DND-41 (cell line): ENCODE data around the gene PNLIP.

ENCODE experiments used
- ATAC-seq: fragments of 200-7000 bp; cut with Tn5 transposase; 3 replicates; pipeline ENCODE4 v1.9.1; 2021; ENCODE audit warnings: low read depth; ENCODE audit not compliant: insufficient read depth
- DNase-seq: peaks from one replicate; pipeline ENCODE4 v3.0.0-alpha.2; 2020
- H2AFZ ChIP-seq: 2 replicates; pipeline ENCODE4 v1.6.0; 2012; ENCODE audit warnings: low read depth, low read length
- H3K27ac ChIP-seq: 2 replicates; pipeline ENCODE4 v1.5.1; 2012; ENCODE audit warnings: low read length, inconsistent platforms
- H3K27me3 ChIP-seq: fragments of 200-600 bp; sonication (generic); 2 replicates; pipeline ENCODE4 v1.6.0; 2012; ENCODE audit warnings: low read length, mild to moderate bottlenecking, inconsistent platforms; ENCODE audit not compliant: insufficient read depth, poor library complexity
- H3K36me3 ChIP-seq: 2 replicates; pipeline ENCODE4 v1.5.1; 2012; ENCODE audit warnings: low read length, inconsistent platforms; ENCODE audit not compliant: insufficient read depth
- H3K4me1 ChIP-seq: 2 replicates; pipeline ENCODE4 v1.5.1; 2012; ENCODE audit warnings: mild to moderate bottlenecking, low read length; ENCODE audit not compliant: insufficient read depth
- H3K4me2 ChIP-seq: 2 replicates; pipeline ENCODE4 v1.6.0; 2012; ENCODE audit warnings: mild to moderate bottlenecking, moderate library complexity, low read length, inconsistent platforms; ENCODE audit not compliant: insufficient read depth
- H3K4me3 ChIP-seq, 2 experiments: fragments of 200-600 bp in 1 of 2; shearing (Covaris generic) in 1 of 2; 2 replicates each; pipeline ENCODE4 v1.5.1; 2012 to 2016; ENCODE audit warnings: inconsistent platforms in 2 of 2, low read length in 2 of 2, mild to moderate bottlenecking in 2 of 2, low read depth in 1 of 2, moderate library complexity in 1 of 2
- H3K79me2 ChIP-seq: 2 replicates; pipeline ENCODE4 v1.6.0; 2012; ENCODE audit warnings: low read length, inconsistent platforms; ENCODE audit not compliant: insufficient read depth
- H3K9ac ChIP-seq: 2 replicates; pipeline ENCODE4 v1.6.0; 2012; ENCODE audit warnings: low read depth, mild to moderate bottlenecking, inconsistent platforms, low read length, moderate library complexity
- H3K9me3 ChIP-seq: 2 replicates; pipeline ENCODE4 v1.5.1; 2012; ENCODE audit warnings: low read length, moderate library complexity, mild to moderate bottlenecking, inconsistent platforms; ENCODE audit not compliant: insufficient read depth, severe bottlenecking
- H4K20me1 ChIP-seq: 2 replicates; pipeline ENCODE4 v1.6.0; 2012; ENCODE audit warnings: low read length; ENCODE audit not compliant: insufficient read depth
- CTCF ChIP-seq: IDR thresholded peaks from 2 replicates; pipeline ENCODE4 v1.5.1; 2012; ENCODE audit warnings: borderline replicate concordance, low read length, moderate library complexity, mild to moderate bottlenecking; ENCODE audit not compliant: poor library complexity, severe bottlenecking; ENCODE audit errors: extremely low read depth
- EZH2 ChIP-seq: IDR thresholded peaks from 3 replicates; pipeline ENCODE4 v1.6.1; 2012; ENCODE audit warnings: borderline replicate concordance, low read depth, mild to moderate bottlenecking, moderate library complexity, low read length, inconsistent platforms; ENCODE audit not compliant: severe bottlenecking

Gene PNLIP

GRCh38 chr10:116545756-116546155, at the start of gene PNLIP:
Gene PNLIP, plus strand, starts transcription at chr10:116545931. Its CDS starts 162 bp downstream, at chr10:116546093.
- Histone ChIP-seq H3K9ac (no peak within 1 kb of the TSS), H2AFZ (no peak within 1 kb of the TSS), H3K9me3 (no peaks in the 10 kb centered on the region), H4K20me1 (no peaks in the 10 kb centered on the region), H3K27me3 (no peaks in the 10 kb centered on the region), H3K4me1 (no peaks in the 10 kb centered on the region), H3K4me3 (no peak within 1 kb of the TSS), H3K4me2 (no peak within 1 kb of the TSS), H3K79me2 (no peaks in the 10 kb centered on the region), H3K27ac (no peak within 1 kb of the TSS), H3K36me3 (no peaks in the 10 kb centered on the region)
- DNase-seq, result no peak
- ATAC-seq, result no peak
- TF ChIP-seq EZH2, result no peak
- TF ChIP-seq CTCF, result no peak

- Histone ChIP-seq H3K4me1 (no peaks in the 10 kb centered on the region), H3K9me3 (peaks cover 2% of the 10 kb centered on the region), H3K36me3 (no peaks in the 10 kb centered on the region), H3K27me3 (no peaks in the 10 kb centered on the region), H4K20me1 (no peaks in the 10 kb centered on the region), H3K4me2 (no peak overlapping the region), H3K27ac (no peak overlapping the region), H3K9ac (no peak overlapping the region), H2AFZ (no peak overlapping the region), H3K79me2 (no peaks in the 10 kb centered on the region), H3K4me3 (no peak overlapping the region)
- ATAC-seq (no peak), DNase-seq (no peak)
- TF ChIP-seq EZH2, result no peak
- no peak for TF ChIP-seq CTCF
Measured at GRCh38 chr10:116504786-116505185, 40.9 kb upstream of the PNLIP start.

- ATAC-seq (no peak), DNase-seq (no peak)
- Histone ChIP-seq H3K9me3 (peaks cover 2% of the 10 kb centered on the region), H3K4me3 (no peak overlapping the region), H3K9ac (no peak overlapping the region), H3K4me1 (no peaks in the 10 kb centered on the region), H3K4me2 (no peak overlapping the region), H4K20me1 (no peaks in the 10 kb centered on the region), H3K79me2 (no peaks in the 10 kb centered on the region), H3K27me3 (no peaks in the 10 kb centered on the region), H3K27ac (no peak overlapping the region), H2AFZ (no peak overlapping the region), H3K36me3 (no peaks in the 10 kb centered on the region)
- TF ChIP-seq EZH2 (no peak), CTCF (no peak)
Measured at GRCh38 chr10:116510565-116510964, 35.2 kb upstream of the PNLIP start.

GRCh38 chr10:116511365-116511764, 34.4 kb upstream of the PNLIP start:
- H3K9ac ChIP-seq, result no peak overlapping the region
- TF ChIP-seq EZH2, result no peak
- TF ChIP-seq CTCF, result no peak
- no peak for DNase-seq
- no peak overlapping the region for H3K4me2 ChIP-seq
- no peaks in the 10 kb centered on the region for H4K20me1 ChIP-seq
- no peaks in the 10 kb centered on the region for H3K27me3 ChIP-seq
- H3K4me3 ChIP-seq, result no peak overlapping the region
- no peaks in the 10 kb centered on the region for H3K4me1 ChIP-seq
- peaks cover 2% of the 10 kb centered on the region for H3K9me3 ChIP-seq
- no peak overlapping the region for H2AFZ ChIP-seq
- no peaks in the 10 kb centered on the region for H3K79me2 ChIP-seq
- H3K36me3 ChIP-seq, result no peaks in the 10 kb centered on the region
- ATAC-seq, result no peak
- no peak overlapping the region for H3K27ac ChIP-seq
